Measurements from ENCODE around the gene IGSF8. TPM values are rescaled to one million over a fixed set of nuclear protein-coding genes. Genes with fewer than 3 reads are reported as not detected.

IGSF8 gene
- total RNA-seq, 1 experiment from 2014 or later: 7.9 TPM

DNA sequence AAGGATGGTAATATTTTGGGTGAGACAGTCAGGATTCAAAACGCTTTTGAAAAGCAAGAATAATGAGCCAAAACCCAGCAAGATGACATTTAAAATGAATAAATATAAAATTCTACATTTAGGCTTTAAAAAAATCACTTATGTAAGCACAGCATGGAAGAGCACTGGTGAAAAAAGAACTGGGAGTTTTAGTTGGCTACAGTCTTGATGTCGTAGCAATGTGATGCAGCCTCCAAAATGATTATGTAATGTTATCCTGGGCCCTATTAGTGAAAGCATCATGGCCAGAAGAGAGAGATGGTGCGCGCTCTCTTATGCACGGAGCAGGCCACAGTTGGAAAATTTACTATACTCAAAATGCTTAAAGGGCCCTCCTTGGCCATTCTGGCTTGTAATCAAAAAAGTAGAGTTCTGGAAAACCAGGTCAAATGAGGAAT, 11.9 kb downstream of the IGSF8 start:
- DNase-seq (ENCODE audit: low read depth): no peak

DNA sequence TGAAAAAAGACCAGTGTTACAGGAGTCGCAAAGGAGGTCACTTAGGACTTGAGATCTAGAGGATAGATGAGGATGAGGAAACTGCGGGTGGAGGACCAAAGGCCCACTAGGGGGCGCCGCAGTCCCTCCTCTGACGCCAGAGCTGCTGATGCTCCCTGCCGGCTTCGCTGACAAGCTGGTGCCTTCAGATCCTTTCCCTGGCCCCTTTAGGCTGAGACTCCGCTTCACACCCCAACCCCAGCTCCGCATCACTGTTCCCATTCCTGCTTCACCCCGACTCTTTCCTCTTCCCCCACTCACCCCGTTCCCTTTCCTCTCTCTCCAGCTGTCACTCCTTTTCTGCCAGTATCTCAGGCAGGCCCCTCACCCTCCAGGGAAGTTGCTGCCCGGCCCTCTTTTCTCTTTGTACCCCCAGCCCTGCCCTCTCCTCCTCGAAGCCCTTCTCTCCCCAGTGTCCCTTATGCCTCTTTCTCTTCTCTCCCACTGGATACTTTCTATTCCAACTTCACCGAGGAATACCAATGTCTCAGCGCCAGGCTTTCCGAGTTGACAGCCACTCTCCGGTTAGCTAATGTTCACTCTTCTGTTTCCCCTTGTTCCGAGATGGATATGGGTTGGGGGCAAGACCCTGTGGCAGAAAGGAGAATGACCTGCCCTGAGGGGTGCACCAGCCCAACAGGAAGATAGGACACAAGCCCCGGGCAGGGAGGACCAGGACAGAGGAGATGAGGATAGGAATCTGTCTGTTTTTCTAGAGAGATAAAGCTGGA, 12.5 kb downstream of the IGSF8 start:
- DNase-seq (ENCODE audit: low read depth): peak; percentile 41

DNA sequence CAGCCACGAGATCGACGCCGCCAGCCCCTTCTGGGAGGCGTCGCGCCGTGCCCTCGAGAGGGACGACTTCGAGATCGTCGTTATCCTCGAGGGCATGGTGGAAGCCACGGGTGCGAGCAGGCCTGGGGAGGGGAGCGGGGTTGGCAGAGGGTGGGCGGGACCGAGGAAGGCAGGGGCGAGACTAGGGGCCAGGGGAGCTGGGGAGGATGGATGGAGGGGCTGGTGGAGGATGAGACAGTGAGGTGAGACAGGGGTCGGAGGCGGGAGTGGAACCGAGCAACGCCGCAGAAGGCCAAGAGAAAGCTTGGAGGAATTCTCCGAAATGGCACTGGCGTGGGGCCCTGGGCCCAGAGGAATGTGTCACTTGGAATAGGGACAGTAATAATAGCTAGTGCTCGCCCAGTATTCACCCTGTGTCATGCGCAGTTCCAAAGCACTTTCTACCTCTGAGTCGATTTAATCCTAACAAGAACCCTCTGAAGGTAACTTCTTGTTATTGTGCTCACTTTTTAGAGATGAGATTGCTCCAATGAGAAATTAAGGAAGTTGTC, 13.6 kb downstream of the IGSF8 start:
- DNase-seq (ENCODE audit: low read depth): no peak

DNA sequence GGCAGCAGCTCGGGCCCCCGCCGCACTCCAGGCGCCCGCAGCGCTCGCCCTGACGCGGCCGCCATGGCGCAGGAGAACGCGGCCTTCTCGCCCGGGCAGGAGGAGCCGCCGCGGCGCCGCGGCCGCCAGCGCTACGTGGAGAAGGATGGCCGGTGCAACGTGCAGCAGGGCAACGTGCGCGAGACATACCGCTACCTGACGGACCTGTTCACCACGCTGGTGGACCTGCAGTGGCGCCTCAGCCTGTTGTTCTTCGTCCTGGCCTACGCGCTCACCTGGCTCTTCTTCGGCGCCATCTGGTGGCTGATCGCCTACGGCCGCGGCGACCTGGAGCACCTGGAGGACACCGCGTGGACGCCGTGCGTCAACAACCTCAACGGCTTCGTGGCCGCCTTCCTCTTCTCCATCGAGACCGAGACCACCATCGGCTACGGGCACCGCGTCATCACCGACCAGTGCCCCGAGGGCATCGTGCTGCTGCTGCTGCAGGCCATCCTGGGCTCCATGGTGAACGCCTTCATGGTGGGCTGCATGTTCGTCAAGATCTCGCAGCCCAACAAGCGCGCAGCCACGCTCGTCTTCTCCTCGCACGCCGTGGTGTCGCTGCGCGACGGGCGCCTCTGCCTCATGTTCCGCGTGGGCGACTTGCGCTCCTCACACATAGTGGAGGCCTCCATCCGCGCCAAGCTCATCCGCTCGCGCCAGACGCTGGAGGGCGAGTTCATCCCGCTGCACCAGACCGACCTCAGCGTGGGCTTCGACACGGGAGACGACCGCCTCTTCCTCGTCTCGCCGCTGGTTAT, 14.2 kb downstream of the IGSF8 start:
- no peak for DNase-seq (ENCODE audit: low read depth)

DNA sequence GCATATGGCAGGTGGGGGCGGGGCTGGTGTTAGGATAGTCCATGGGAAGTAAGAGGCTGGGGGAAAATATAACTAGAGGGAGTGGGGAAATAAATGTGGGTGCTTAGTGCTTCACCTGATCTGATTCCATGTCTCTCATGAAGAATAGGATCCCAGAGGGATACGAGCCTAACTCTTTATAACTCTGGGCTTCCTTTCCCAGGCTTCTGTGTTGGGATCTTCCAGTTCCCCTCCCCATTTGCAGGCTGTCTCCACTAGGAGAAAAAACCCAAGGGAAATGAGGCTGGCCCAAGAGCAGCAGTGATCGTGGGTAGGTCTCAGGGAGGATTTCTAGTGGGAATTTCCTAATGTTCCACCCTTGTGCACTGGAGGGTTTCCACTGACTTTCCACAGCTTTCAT, 15.5 kb downstream of the IGSF8 start:
- no peak for DNase-seq (ENCODE audit: low read depth)

DNA sequence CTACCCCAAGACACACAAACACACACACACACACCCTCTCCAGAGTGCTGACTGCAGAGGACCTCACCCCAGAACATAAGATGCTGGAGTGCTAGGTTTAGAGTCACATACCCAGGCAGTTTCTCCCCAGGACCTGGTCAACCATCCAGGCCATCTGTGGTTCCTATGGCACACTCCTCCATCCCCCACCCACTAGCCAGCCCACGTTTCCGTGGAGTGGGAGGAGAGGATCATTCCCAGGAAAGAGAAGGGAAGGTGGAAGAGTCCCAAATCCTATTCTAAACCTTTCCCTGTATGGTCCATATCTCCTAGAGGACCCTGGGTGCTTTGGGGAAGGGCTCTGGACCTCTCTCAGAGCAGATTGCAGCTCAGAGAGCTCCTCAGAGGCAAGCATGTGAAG, 15.9 kb downstream of the IGSF8 start:
- DNase-seq (ENCODE audit: low read depth): no peak

DNA sequence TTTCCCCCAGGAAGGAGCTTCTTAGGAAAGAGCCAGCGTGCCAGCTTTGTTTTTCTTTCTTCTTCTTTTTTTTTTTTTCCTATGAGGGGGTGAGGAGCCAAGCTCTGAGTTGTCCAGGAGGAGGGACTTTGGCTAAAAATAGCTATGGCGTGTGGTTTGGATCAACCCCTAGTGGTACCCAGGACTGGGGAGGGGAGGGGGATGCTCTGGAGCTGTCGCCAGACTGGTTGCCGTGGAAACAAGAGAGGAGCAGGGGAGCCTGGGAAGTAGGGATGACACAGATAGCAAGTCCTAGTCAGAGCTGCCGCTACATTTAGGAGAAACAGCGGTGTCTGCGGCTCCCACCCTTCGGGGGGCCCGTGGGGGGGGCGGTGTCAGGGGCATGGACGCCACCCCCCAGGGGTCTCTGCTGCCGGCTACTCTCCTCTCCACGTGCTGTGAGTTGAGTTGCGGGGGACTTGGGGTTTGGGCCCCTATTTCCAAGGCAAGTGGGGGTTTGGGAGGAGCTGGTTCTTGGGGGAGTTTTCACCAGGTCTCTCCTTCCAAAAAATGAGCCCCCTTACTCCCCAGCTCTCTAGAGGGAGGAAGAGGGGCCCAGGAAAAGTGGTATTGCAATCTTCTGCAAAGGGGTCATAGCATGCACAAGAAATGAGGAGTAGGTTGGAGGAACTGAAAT, 17.0 kb downstream of the IGSF8 start, which contains the start of gene KCNJ9:
Gene KCNJ9 (plus strand): TSS at position 278 of the 676 bp plus-strand sequence. CDS start 2,493 bp downstream, outside the sequence.
- DNase-seq (ENCODE audit: low read depth): peak; percentile 56

DNA sequence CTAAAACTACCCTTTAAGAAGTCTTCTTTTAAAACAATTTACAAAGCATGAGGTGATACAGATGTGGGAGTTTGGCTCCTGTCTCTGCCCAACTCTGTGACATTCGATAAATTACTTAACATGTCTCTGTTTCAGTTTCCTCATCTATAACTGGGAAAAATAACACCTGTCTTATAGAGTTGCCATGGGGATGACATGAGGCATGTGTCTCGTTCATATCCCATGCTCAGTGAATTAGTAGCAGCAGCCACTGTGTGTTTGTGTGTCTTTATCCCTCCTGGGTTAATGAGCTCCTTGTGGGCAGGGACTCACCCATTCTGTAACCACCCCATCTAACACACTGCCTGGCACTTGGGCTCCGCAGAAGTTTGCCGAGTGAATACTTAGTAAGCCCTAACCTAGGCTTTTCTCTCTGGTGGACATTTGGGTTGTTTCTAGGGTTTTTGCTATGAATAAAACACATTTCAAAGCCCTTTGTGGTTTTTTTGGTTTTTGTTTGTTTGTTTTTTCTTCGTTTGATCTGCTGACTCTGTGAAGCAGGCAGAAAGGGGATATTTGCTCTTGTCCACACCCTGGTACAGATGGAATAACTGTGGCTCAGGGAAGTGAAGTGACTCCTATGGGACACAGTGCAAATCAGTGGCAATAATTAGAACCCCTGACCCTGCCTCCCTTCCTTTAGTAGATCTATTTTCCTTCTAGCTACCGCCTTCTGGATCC, 17.9 kb downstream of the IGSF8 start:
- no peak for DNase-seq (ENCODE audit: low read depth)

DNA sequence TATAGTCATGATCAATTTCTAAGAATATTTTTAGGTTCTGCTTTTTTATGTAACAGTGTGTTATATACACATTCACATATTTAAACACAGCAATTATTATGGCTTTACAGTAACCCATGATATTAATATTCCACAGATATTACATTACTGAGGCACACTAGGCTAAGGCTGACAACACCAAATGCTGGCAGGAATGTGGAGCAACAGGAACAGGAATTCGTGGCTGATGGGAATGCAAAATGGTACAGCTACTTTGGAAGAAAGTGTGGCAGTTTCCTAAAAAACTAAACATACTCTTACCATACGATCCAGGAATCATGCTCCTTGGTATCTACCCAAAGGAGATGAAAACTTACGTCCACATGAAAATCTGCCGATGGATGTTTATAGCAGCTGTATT, 19.0 kb downstream of the IGSF8 start:
- DNase-seq (ENCODE audit: low read depth): no peak

DNA sequence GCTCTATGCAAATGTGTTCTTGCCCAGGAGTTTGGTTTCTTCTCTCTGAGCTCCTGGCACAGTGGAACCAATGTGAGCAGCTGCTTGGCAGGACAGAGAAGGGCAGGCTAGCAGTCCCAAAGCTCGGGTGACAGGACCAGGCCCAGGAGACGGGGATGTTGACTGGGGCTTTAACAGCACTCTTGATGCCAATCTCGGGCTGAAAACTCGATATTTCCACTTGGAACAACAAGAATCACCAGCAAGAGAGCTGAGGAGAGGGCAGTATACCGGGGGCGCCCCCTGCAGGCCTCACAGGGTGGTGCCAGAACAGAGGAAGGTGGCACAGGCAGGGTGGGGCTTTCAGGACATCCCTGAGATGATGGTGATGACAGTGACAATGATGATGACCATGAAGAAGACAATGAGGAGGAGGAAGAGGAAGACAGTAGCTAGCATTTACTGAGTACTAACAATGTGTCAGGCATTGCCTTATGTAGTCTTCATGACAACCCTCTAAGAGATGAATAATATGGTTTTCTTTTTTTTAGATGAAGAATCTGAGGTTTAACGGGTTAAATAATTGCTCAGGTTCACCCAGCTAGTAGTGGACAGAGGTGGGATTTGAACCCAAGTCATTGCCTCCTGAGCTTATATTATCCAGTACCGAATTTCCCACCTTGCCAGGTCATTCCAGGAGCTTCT, 19.8 kb downstream of the IGSF8 start:
- DNase-seq (ENCODE audit: low read depth): peak; percentile 21

DNA sequence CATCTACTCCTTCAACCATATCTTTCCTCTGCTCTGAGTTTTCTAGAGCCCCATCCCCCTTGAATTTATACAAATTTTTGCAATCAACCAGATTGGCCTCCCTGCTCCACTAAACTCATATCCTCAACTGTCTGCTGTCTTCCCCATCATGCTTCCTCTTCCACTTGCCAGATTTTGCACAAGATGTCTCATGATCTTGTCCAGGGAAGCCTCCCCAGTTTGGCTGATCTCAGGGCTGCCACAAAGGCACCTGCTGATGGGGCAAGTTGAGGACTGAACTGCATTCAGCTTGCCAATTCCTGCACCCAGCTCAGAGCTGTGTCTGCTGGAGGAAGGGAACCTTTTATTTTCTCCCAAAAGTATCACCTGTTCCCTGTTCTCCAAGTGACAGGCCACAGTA, 20.9 kb downstream of the IGSF8 start:
- DNase-seq (ENCODE audit: low read depth): no peak

DNA sequence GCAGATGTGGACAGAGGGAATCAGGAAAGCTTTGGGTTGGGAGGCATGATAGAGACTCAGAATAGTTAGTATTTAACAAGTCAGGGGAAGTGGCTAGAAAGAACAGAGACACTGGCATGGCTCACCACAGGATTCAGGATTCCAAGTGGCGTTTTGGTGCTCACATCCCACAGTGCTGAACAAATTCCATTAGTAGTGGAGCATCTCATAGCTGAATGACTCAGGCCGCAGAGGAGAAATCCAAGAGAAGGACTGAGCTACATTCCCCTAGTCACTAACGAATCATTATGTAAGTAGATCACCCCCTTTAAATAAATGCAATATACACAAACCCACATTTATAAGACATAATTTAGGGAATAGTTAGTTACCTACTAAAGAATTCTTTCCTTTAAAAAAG, 22.1 kb downstream of the IGSF8 start:
- no peak for DNase-seq (ENCODE audit: low read depth)

DNA sequence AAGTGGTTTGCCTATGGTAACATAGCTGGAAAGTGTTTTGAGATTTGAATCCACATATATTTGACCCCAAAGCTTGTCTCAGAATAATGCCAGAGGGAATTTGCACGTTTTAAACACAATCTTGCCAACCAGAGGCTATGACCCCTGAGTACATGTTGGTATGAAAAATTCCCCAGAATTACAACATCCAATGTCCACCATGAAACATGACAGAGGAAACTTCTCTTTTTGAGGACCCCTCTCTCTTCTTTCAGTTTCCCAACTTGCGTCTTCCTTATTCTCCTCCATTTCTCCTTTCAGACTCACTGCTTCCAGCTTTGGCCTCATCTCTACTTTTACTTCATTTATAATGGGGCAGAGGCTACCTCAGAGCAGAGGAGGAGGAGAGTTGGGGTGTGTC, 22.6 kb downstream of the IGSF8 start:
- DNase-seq (ENCODE audit: low read depth): no peak

DNA sequence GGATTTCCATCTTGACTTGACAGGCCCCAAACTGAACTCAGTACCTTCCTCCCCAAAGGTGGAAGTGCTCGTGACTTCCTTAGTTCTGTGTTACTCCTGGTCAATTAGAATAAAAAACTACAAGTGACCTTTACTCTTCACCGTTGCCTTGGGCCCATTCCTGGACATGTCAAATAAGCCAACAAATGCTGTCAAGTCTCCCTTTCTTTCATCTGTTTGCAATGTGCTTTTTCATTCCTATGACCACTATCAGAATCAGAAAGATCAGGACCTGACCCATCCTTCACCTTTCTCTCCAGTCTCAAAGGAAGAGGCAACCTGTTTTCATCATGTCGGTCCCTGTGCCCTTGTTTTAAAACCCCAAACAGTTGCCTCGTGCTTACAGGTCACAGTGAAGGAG, 23.6 kb downstream of the IGSF8 start:
- no peak for DNase-seq (ENCODE audit: low read depth)

DNA sequence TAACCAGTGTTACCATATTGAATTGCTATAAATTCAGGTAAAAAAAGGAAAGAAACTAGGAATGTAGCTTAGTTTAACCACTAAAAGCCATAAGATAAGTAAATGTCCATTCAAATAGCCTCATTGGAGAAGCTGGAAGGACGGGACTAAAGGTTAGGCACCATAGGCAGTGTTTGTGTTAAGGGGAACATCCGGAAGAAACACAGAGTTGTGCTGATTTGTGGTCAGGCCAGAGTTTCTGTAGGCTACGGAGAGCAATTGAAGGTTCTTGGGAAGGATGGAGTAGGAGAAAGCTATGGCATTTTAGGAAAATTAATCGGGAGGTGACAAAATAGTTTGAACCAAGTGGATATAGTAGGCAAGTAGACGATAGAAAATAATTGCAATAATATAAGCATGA, 27.1 kb downstream of the IGSF8 start:
- DNase-seq (ENCODE audit: low read depth): no peak

DNA sequence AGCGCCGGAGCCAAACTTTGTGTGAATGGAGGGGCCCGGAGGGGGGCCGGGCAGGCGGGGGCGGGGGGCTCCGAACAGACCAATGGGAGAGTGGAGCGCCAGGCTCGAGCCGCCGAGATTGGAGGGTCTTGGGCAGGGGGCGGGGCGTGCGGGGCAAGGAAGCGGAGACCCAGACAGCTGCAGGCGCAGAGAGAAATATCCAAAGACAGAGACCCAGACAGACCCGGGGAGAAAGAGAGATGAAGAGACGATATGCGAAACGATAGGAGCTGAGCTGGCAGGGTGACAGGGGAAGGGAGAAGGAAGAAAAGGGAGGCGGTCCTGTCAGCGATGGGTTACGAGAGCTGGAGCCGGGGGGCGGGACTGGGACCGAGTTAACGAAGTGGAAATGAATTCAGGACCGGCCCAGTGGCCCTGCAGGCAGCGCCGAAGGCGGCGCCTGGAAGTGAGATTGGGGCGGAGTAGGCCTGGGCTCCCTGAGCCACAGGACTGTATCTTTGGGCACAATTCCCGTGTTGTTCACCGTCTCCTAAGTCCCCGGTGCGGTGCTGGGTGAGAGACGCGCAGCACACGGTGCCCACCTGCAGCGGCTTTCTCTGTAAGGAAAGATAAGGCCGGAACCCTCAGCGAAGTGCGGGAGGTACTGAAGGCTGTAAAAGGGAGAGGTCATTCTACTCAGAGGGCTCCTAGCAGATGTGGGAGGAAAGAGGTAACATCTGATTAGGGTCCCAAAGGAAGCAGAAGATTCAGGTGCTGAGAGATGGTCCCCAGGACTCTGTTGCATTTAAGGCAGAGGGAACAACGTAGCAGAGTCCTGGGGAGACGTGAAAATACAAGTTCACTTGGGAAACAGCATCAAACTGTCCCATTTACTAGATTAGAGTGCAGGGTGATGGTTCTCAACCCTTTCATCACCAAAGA, 27.9 kb downstream of the IGSF8 start:
- peak; percentile 62 for DNase-seq (ENCODE audit: low read depth)

DNA sequence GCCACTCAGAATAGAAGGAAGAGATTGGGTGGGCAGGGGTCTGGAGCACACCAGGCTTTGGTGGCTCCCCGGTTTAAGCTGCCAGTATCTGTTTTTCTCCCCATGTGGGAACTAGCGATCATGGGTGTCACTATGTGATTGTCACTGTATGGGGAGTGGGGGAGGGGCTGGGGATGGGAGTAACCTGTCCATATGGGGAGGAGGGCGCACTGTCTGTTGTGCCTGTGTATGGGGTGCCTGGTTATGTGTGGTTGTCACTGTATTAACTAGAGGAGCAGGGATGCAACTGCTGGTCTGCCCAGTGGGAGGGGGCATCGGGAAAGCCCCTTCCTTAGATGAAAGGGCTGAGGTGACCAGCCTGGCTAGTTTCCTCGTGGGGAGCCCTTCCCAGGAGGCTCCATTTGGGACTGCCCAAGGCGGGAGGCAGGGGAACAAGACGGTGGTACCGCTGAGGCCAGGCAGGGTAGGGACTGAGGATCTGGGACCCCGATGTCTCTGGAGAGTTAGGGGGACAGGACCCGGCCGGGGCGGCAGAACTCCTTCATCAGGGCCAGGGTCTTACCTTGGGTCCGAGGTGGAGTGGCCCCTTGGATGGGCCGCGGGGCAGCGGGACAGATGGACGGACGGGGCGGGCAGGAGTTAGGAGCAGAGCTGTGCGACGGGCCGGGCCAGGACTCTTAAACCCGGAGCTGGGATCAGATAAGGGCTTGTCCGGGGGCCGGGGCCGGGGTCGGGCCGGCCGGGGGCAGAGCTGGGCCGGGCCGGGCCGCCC, 28.8 kb downstream of the IGSF8 start, which contains the start of gene KCNJ10:
Gene KCNJ10 (minus strand): TSS at position 701 of the 772 bp plus-strand sequence. CDS start 27,628 bp downstream, outside the sequence.
- DNase-seq (ENCODE audit: low read depth): no peak

DNA sequence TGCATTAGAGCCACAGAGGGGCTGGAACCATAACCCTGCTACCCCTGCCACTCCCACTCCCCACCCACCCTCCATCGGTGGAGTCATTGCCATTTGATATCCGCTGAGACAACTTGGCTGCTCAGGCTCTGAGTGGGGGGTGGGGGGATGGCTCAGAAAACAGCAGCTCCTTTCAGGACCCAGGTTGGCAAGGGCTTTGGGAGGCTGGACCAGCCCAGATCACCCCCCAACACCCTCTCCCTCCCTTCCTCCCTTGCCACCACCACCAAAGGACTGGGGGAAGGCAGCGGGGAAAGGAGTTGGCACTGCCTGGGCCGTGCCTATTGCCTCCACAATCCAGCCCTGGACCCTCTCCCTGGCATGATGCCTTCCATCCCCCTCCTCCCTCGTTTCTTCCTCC, 30.2 kb downstream of the IGSF8 start:
- DNase-seq (ENCODE audit: low read depth): no peak

Measured in RPMI7951 (cell line).